Right lobe of liver (tissue), 4 donors: Measurements from ENCODE around the gene USP17L30.
"Not testable (repeated sequence)": the region's sequence is repeated elsewhere in the genome, so short reads cannot be mapped to it uniquely, and the experiment has no call there.

Experiments used
- CTCF ChIP-seq, 4 donors: fragments of 200-600 bp in 3 of 4; fragments of 450-650 bp in 1 of 4; IDR thresholded peaks; one replicate each; pipeline versions ENCODE4 v1.5.1 to v1.8.0; 2016 to 2022; ENCODE audit warnings: antibody characterized with exemption in 4 of 4, mild to moderate bottlenecking in 2 of 4
- POLR2A ChIP-seq: fragments of 450-650 bp; IDR thresholded peaks from one replicate; pipeline ENCODE4 v1.6.1; 2017; ENCODE audit warnings: antibody characterized with exemption, mild to moderate bottlenecking
- donor health status: DM: no; HTN: no; CAD: no.
- donor health status: DM: no; HTN: no; CAD: no.
- donor health status: DM: no; HTN: yes; CAD: no.

GRCh38 chr4:9362829-9363228, at the start of gene USP17L30:
- TF ChIP-seq POLR2A; CTCF (IDR thresholded peaks at IDR 0.05): not testable (repeated sequence)
